H7 (cell line): ENCODE results near the gene LSM5. TPM values are rescaled to one million over a fixed set of nuclear protein-coding genes. Genes with fewer than 3 reads are reported as not detected.
"Not testable (repeated sequence)": the region's sequence is repeated elsewhere in the genome, so short reads cannot be mapped to it uniquely, and the experiment has no call there.

Source experiments
- DNase-seq: peaks from one replicate; pipeline ENCODE4 v3.0.0; 2012
- H3K27me3 ChIP-seq: 2 replicates; pipeline ENCODE4 v1.6.0; 2011; ENCODE audit warnings: mild to moderate bottlenecking, low read length; ENCODE audit not compliant: control insufficient read depth, insufficient read depth
- H3K36me3 ChIP-seq: replicated peaks from 2 replicates; pipeline ENCODE4 v1.5.1; 2011; ENCODE audit warnings: low read length; ENCODE audit not compliant: control insufficient read depth, insufficient read depth
- H3K4me3 ChIP-seq: 2 replicates; pipeline ENCODE4 v1.5.1; 2011; ENCODE audit warnings: low read depth, mild to moderate bottlenecking, control low read depth, low read length, moderate library complexity; ENCODE audit not compliant: insufficient read depth
- total RNA-seq: library from RNA; depleted of rRNA; stranded (reverse); fragments of >200 nt; shearing (Covaris generic); gene quantifications from 2 replicates; pipeline ENCODE4 v1.2.3, GENCODE V29; 2014

The LSM5 gene
- total RNA-seq, 1 experiment from 2014 or later, result 41.6 TPM

DNA sequence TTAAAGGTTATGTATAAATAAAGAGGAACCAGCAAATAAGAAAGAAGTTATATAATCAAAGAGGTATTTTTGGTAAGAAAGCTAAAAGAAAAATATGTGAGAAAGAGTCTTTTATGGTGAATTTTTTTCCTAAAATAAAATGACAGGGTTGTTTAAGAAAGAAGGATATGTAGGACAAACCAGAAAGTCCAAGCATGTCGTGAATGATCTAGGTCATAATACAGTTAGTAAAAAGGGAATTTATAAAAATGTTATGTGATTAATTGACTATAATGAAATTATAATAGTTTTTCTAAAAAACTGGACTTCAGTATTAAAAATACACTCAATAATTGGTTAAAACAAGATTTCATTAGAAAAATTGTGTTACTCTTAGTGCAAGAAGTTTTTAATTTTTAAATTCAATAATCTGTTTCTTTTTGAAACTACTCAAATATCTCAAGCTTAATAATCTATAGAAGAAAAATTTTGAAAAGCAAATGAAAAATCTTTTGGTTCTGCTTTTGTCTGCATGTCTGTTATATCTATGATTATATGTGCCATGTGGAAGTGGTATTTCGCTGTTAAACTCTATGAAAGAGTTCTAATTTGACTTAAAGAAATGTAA lies 28.5 kb upstream of the LSM5 start:
- no peaks in the 10 kb centered on the region; the same call in 1 of the 2 replicates for H3K27me3 ChIP-seq
- no peak overlapping the region for H3K4me3 ChIP-seq
- no peak for DNase-seq
- no peaks in the 10 kb centered on the region; the same call in 1 of the 2 replicates for H3K36me3 ChIP-seq

DNA sequence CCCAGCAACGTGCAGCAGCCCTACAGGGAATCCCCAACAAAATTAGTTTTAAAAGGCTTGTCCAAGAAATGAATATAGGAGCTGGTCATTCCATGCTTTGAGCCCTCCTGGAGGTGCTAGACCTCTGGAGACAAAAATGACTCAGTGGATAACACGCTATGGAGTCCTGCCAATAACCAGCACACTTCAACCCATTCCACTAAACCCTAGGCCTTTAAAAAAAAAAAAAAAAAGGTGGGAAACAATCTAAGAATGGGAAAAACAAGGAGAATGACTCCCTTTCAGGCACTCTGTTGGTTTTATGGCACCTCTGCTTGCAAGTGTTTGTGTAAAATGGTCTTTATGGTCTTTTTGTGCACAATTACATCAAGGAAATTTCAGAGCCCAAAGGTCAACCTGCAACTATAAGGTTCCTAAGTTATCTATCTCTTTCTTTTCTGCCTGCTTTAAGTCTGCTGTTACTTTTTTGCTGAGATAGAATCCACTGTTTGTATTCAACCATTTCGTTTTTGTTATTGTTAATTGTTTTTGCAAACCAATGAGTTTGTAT lies 26.4 kb upstream of the LSM5 start:
- Histone ChIP-seq H3K36me3 (no peaks in the 10 kb centered on the region; the same call in 1 of the 2 replicates), H3K4me3 (no peak overlapping the region), H3K27me3 (no peaks in the 10 kb centered on the region; the same call in 1 of the 2 replicates)
- DNase-seq, result no peak

GRCh38 chr7:32515890-32516550 lies 25.8 kb upstream of the LSM5 start:
- H3K27me3 ChIP-seq, result no peaks in the 10 kb centered on the region; the same call in 1 of the 2 replicates
- H3K4me3 ChIP-seq, result no peak overlapping the region
- DNase-seq, result no peak
- H3K36me3 ChIP-seq, result no peaks in the 10 kb centered on the region; the same call in 1 of the 2 replicates

GRCh38 chr7:32513210-32513609 lies 23.0 kb upstream of the LSM5 start:
- Histone ChIP-seq H3K27me3 (no peaks in the 10 kb centered on the region; the same call in 1 of the 2 replicates), H3K36me3 (no peaks in the 10 kb centered on the region), H3K4me3 (no peak overlapping the region)
- DNase-seq, result no peak

- DNase-seq, result no peak
- H3K27me3 ChIP-seq, result no peaks in the 10 kb centered on the region
- H3K36me3 ChIP-seq, result no peaks in the 10 kb centered on the region
- no peak overlapping the region for H3K4me3 ChIP-seq
Measured at GRCh38 chr7:32511791-32512190, 21.6 kb upstream of the LSM5 start.

DNA sequence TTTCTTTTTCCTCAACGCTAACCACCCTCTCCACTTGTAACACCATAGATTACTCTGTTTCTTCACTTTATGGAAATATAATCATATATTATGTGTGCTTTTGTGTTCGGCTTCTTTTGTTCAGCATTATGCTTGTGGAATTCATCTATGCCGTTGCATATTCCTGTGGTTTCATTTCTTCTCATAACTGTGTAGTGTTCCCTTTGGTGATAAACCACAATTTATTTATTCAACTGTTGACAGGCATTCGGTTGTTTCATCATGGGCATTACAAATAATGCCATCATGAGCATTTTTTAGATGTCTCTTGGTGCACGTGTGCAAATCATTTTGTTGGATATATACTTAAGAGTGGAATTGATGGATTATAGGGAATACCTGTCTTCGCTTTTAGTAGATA lies 17.2 kb upstream of the LSM5 start:
- no peaks in the 10 kb centered on the region for H3K27me3 ChIP-seq
- H3K36me3 ChIP-seq, result no peaks in the 10 kb centered on the region
- no peak overlapping the region for H3K4me3 ChIP-seq
- DNase-seq, result no peak

GRCh38 chr7:32506266-32507054 lies 16.3 kb upstream of the LSM5 start:
- H3K27me3 ChIP-seq, result no peaks in the 10 kb centered on the region
- H3K4me3 ChIP-seq, result no peak overlapping the region
- DNase-seq, result no peak
- H3K36me3 ChIP-seq, result no peaks in the 10 kb centered on the region

DNA sequence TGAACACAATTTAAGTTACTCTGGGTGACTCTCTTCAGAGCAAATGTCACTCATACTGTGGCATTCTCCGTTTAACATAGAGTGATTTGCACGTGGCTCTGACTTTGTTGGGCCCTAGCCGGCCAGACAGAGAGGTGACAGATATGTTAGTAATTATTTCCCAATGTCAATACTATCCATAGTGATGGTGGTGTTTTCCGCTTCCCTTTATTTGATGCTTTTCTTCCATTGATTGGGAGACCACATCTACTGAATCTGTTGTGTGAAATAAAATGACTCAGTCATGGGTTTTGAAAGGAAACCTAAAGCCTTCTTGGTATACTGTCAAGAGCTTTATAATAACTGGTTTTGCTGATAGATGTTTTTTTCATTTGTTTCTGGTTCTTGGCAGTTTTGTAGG lies 12.5 kb upstream of the LSM5 start:
- no peak for DNase-seq
- Histone ChIP-seq H3K36me3 (no peaks in the 10 kb centered on the region), H3K27me3 (no peaks in the 10 kb centered on the region), H3K4me3 (no peak overlapping the region)

DNA sequence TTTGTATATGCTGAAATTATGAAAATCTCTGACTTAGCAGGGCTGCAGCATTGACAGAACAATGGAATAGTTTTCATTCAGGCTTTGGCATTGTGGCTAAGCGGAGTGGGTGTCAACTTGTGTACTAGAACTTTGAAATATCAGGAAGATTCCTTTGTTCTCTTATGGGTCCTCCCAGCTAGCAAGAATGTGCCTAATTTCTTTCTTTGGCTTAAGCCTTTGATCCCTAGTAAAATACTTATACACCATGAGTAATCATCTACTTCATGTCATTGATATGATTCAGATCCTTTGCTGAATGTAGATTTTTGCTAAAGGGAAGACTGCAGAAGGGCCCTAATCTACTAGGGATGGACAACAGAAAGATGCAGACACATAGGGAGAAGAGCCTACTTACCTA lies 11.3 kb upstream of the LSM5 start:
- DNase-seq, result no peak
- Histone ChIP-seq H3K4me3 (no peak overlapping the region), H3K36me3 (no peaks in the 10 kb centered on the region), H3K27me3 (no peaks in the 10 kb centered on the region)

DNA sequence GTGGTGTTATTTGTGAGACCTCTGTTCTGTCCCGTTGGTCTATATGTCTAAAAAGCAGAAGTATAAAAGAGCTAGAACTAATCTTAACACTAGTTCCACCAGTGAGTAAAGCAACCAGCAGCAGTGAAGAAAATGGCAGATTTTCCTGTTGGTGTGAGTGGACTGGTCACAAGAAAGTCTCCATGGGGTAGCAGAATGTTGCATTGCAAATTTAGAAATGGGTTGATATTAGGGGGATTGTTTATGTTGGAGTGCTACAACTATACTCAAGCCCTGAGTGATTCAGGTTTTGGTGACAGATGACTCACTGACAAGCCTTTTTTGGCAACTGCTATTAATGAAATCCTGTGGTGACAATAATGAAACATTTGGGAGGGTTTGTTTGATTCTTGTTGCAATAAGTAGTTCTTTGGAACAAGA lies 10.8 kb upstream of the LSM5 start:
- no peak for DNase-seq
- Histone ChIP-seq H3K27me3 (no peaks in the 10 kb centered on the region), H3K4me3 (no peak overlapping the region), H3K36me3 (no peaks in the 10 kb centered on the region)

DNA sequence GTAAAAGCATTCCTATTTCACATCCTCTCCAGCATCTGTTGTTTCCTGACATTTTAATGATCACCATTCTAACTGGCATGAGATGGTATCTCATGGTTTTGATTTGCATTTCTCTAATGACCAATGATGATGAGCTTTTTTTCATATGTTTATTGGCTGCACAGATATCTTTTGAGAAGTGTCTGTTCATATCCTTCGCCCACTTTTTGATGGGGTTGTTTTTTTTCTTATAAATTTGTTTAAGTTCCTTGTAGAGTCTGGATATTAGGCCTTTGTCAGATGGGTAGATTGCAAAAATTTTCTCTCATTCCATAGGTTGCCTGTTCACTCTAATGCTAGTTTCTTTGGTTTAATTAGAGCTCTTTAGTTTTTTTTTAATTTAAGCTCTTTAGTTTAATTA lies 10.0 kb upstream of the LSM5 start:
- H3K4me3 ChIP-seq, DNase-seq, H3K27me3 ChIP-seq, H3K36me3 ChIP-seq: not testable (repeated sequence)

- not testable (repeated sequence) for H3K4me3 ChIP-seq, H3K27me3 ChIP-seq, DNase-seq, H3K36me3 ChIP-seq
Measured at GRCh38 chr7:32499755-32500154, 9.6 kb upstream of the LSM5 start.

- H3K36me3 ChIP-seq, result no peaks in the 10 kb centered on the region
- no peaks in the 10 kb centered on the region for H3K27me3 ChIP-seq
- peak overlapping the region; percentile 94 for H3K4me3 ChIP-seq
- DNase-seq, result peak; percentile 40
Measured at GRCh38 chr7:32496052-32496813, 6.1 kb upstream of the LSM5 start.
